Loucy (cell line): ENCODE measurements around the gene LRRC37B.
A peak's percentile ranks its signal among the peaks of the same experiment; 100 is the strongest.
"Not testable (repeated sequence)": the region's sequence is repeated elsewhere in the genome, so short reads cannot be mapped to it uniquely, and the experiment has no call there.

ENCODE experiments used
- H2AFZ ChIP-seq: fragments of 200-600 bp; sonication (generic); 2 replicates; pipeline ENCODE4 v1.6.0; 2016; ENCODE audit warnings: antibody characterized with exemption, mild to moderate bottlenecking, low read length, moderate library complexity
- H3F3A ChIP-seq: fragments of 200-600 bp; 2 replicates; pipeline ENCODE4 v1.6.0; 2016; ENCODE audit warnings: antibody characterized with exemption, low read depth, mild to moderate bottlenecking
- H3K27me3 ChIP-seq: fragments of 200-600 bp; sonication (generic); 2 replicates; pipeline ENCODE4 v1.6.1; 2014; ENCODE audit warnings: low read length, mild to moderate bottlenecking; ENCODE audit not compliant: insufficient read depth, poor library complexity, severe bottlenecking
- H3K36me3 ChIP-seq: fragments of 200-600 bp; sonication (generic); 2 replicates; pipeline ENCODE4 v1.6.1; 2016; ENCODE audit warnings: low read length; ENCODE audit not compliant: insufficient read depth
- H3K4me1 ChIP-seq: fragments of 200-600 bp; sonication (generic); 2 replicates; pipeline ENCODE4 v1.5.1; 2014; ENCODE audit warnings: low read length, mild to moderate bottlenecking; ENCODE audit not compliant: insufficient read depth, poor library complexity, severe bottlenecking
- H3K4me2 ChIP-seq: fragments of 200-600 bp; sonication (generic); 2 replicates; pipeline ENCODE4 v1.6.0; 2014; ENCODE audit warnings: antibody characterized with exemption, low read length, low read depth, mild to moderate bottlenecking; ENCODE audit not compliant: poor library complexity, severe bottlenecking
- H3K4me3 ChIP-seq: fragments of 200-600 bp; sonication (generic); 2 replicates; pipeline ENCODE4 v1.5.1; 2014; ENCODE audit warnings: low read length, mild to moderate bottlenecking, mixed read lengths; ENCODE audit not compliant: poor library complexity, severe bottlenecking
- H3K79me2 ChIP-seq: fragments of 200-600 bp; sonication (generic); 2 replicates; pipeline ENCODE4 v1.6.1; 2014; ENCODE audit warnings: low read length; ENCODE audit not compliant: insufficient read depth
- H3K9ac ChIP-seq: fragments of 200-600 bp; sonication (generic); 2 replicates; pipeline ENCODE4 v1.6.0; 2014; ENCODE audit warnings: mild to moderate bottlenecking, low read depth, low read length, moderate library complexity; ENCODE audit not compliant: poor library complexity, severe bottlenecking
- H3K9me2 ChIP-seq: fragments of 200-600 bp; sonication (generic); replicated peaks from 2 replicates; pipeline ENCODE4 v1.6.1; 2016; ENCODE audit warnings: low read depth, low read length, mixed read lengths
- H3K9me3 ChIP-seq: fragments of 200-600 bp; sonication (generic); 2 replicates; pipeline ENCODE4 v1.6.1; 2014; ENCODE audit warnings: mild to moderate bottlenecking, antibody characterized with exemption, low read length, low read depth; ENCODE audit not compliant: insufficient read depth
- H4K20me1 ChIP-seq: fragments of 200-600 bp; sonication (generic); 2 replicates; pipeline ENCODE4 v1.6.0; 2014; ENCODE audit warnings: antibody characterized with exemption, low read length, mild to moderate bottlenecking; ENCODE audit not compliant: insufficient read depth, poor library complexity, severe bottlenecking
- EZH2phosphoT487 ChIP-seq: fragments of 200-600 bp; IDR thresholded peaks from 2 replicates; pipeline ENCODE4 v1.6.1; 2018; ENCODE audit warnings: antibody characterized with exemption, mild to moderate bottlenecking, moderate library complexity, borderline replicate concordance
- TF ChIP-seq, protein P1 (sequence below): fragments of 200-600 bp; sonication (generic); conservative IDR thresholded peaks from 2 replicates; pipeline ENCODE4 v1.5.1; 2014; ENCODE audit warnings: mild to moderate bottlenecking, antibody characterized with exemption, low read length

The LRRC37B gene

GRCh38 chr17:32006957-32007462, at the start of gene LRRC37B:
LRRC37B (plus strand) TSS chr17:32007383; CDS start chr17:32021393, 14,010 bp downstream.
- Histone ChIP-seq H3K4me2 (peak within 1 kb of the TSS; percentile 94), H3K36me3 (no peaks in the 10 kb centered on the region), H3K27me3 (no peaks in the 10 kb centered on the region), H2AFZ (peak within 1 kb of the TSS; percentile 85), H3K79me2 (peaks cover 46% of the 10 kb centered on the region), H3K4me3 (peak within 1 kb of the TSS; percentile 78), H3F3A (no peaks in the 10 kb centered on the region), H3K4me1 (peaks cover 13% of the 10 kb centered on the region), H3K9me3 (no peaks in the 10 kb centered on the region), H4K20me1 (peaks cover 12% of the 10 kb centered on the region), H3K9me2 (no peaks in the 10 kb centered on the region), H3K9ac (peak within 1 kb of the TSS; percentile 77)
- TF ChIP-seq, protein P1, sequence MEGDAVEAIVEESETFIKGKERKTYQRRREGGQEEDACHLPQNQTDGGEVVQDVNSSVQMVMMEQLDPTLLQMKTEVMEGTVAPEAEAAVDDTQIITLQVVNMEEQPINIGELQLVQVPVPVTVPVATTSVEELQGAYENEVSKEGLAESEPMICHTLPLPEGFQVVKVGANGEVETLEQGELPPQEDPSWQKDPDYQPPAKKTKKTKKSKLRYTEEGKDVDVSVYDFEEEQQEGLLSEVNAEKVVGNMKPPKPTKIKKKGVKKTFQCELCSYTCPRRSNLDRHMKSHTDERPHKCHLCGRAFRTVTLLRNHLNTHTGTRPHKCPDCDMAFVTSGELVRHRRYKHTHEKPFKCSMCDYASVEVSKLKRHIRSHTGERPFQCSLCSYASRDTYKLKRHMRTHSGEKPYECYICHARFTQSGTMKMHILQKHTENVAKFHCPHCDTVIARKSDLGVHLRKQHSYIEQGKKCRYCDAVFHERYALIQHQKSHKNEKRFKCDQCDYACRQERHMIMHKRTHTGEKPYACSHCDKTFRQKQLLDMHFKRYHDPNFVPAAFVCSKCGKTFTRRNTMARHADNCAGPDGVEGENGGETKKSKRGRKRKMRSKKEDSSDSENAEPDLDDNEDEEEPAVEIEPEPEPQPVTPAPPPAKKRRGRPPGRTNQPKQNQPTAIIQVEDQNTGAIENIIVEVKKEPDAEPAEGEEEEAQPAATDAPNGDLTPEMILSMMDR, result peak; percentile 71
- no peak for TF ChIP-seq EZH2phosphoT487

DNA sequence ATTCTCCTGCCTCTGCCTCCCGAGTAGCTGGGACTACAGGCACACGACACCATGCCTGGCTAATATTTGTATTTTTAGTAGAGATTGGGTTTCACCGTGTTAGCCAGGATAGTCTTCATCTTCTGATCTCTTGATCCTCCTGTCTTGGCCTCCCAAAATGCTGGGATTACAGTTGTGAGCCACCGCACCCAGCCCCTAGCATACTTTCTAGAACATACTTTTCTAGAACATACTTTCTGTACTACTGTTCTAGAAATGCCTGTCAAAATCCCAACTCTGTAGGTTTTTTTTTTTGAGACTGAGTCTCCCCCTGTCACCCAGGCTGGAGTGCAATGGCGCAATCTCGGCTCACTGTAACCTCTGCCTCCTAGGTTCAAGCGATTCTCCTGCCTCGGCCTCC, 43.1 kb upstream of the LRRC37B start:
- not testable (repeated sequence) for H4K20me1 ChIP-seq, H2AFZ ChIP-seq, H3K27me3 ChIP-seq, H3K4me2 ChIP-seq, H3K4me3 ChIP-seq, H3K9me3 ChIP-seq, H3K9ac ChIP-seq, H3F3A ChIP-seq, H3K9me2 ChIP-seq, H3K4me1 ChIP-seq
- Histone ChIP-seq H3K36me3 (peaks cover 48% of the 10 kb centered on the region; the same call in 1 of the 2 replicates), H3K79me2 (peaks cover 26% of the 10 kb centered on the region; the same call in 1 of the 2 replicates)

DNA sequence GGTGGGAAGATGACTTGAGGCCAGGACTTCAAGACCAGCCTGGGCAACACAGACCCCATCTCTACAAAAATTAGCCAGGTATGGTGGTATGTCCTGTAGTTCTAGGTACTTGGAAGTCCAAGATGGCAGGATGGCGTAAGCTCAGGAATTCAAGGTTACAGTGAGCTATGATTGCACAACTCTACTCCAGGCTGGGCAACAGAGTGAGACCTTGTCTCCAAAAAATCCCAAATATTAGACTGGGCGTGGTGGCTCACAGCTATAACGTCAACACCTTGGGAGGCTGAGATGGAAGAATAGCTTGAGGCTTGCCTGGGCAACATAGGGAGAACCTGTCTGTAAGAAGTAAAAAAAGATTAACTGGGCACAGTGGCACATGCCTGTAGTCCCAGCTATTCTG, 39.5 kb upstream of the LRRC37B start:
- Histone ChIP-seq H4K20me1 (no peaks in the 10 kb centered on the region), H3K4me2 (no peak overlapping the region), H3K36me3 (peaks cover 39% of the 10 kb centered on the region; the same call in 1 of the 2 replicates), H3K9me2 (no peaks in the 10 kb centered on the region), H3F3A (no peaks in the 10 kb centered on the region), H3K79me2 (peaks cover 13% of the 10 kb centered on the region; the same call in 1 of the 2 replicates), H3K9me3 (no peaks in the 10 kb centered on the region), H3K4me1 (no peaks in the 10 kb centered on the region), H2AFZ (no peak overlapping the region), H3K4me3 (no peak overlapping the region), H3K9ac (no peak overlapping the region), H3K27me3 (no peaks in the 10 kb centered on the region)
- TF ChIP-seq EZH2phosphoT487, result no peak
- TF ChIP-seq, protein P1, result no peak

GRCh38 chr17:31970416-31970815, 36.8 kb upstream of the LRRC37B start:
- not testable (repeated sequence) for H3K9ac ChIP-seq, H3K79me2 ChIP-seq
- peaks cover 53% of the 10 kb centered on the region; the same call in 1 of the 2 replicates for H3K36me3 ChIP-seq

GRCh38 chr17:31974269-31975071, 32.7 kb upstream of the LRRC37B start:
- H3K4me2 ChIP-seq, H3K9me2 ChIP-seq, H3K79me2 ChIP-seq, H3K27me3 ChIP-seq, H3F3A ChIP-seq, H3K9ac ChIP-seq, H3K9me3 ChIP-seq, H3K4me1 ChIP-seq, H2AFZ ChIP-seq, H4K20me1 ChIP-seq, H3K4me3 ChIP-seq: not testable (repeated sequence)
- H3K36me3 ChIP-seq, result peaks cover 43% of the 10 kb centered on the region; the same call in 1 of the 2 replicates

More at GRCh38 chr17:31970416-31970815, 36.8 kb upstream of the LRRC37B start:
- H3K4me2 ChIP-seq, H3K4me1 ChIP-seq, H4K20me1 ChIP-seq, H3F3A ChIP-seq, H3K9me2 ChIP-seq, H2AFZ ChIP-seq, H3K9me3 ChIP-seq, H3K27me3 ChIP-seq, H3K4me3 ChIP-seq: not testable (repeated sequence)

DNA sequence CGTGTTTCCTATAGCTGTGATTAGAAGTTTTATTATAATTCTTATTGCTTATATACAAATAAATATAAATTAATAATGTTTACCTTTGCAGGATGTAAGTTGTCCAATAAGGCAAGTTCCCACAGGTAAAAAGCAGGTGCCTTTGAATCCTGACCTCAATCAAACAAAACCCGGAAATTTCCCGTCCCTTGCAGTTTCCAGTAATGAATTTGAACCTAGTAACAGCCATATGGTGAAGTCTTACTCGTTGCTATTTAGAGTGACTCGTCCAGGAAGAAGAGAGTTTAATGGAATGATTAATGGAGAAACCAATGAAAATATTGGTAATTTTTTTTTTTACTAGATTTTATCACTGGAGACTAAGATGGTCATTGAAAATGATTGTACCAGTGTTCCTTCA, 31.8 kb upstream of the LRRC37B start:
- H3K4me3 ChIP-seq, H3K9ac ChIP-seq, H4K20me1 ChIP-seq, H3K9me3 ChIP-seq, H3K79me2 ChIP-seq, H2AFZ ChIP-seq, H3K4me1 ChIP-seq, H3F3A ChIP-seq, H3K4me2 ChIP-seq, H3K27me3 ChIP-seq, H3K9me2 ChIP-seq: not testable (repeated sequence)
- peaks cover 44% of the 10 kb centered on the region; the same call in 1 of the 2 replicates for H3K36me3 ChIP-seq
